ENCODE data around the gene SPON1.

The SPON1 gene

GRCh38 chr11:14094481-14095037 lies 132.0 kb downstream of the SPON1 start:
- TF ChIP-seq FOXP2 (optimal IDR thresholded peaks at IDR 0.05; ENCODE audit: borderline replicate concordance, extremely low read depth, extremely low read length, insufficient read depth) (peak; percentile 85), TAF1 (IDR thresholded peaks at IDR 0.05; ENCODE audit: borderline replicate concordance, insufficient read depth, low read length) (peak; percentile 51; the same call in 1 of the 2 replicates), POLR2AphosphoS5 (IDR thresholded peaks at IDR 0.05; ENCODE audit: low read depth, low read length) (peak; percentile 51; the same call in 1 of the 2 replicates), SIN3A (IDR thresholded peaks at IDR 0.05; ENCODE audit: borderline replicate concordance, insufficient read depth, low read length) (0 out of 2 replicates have a peak, but pooled peaks have one; percentile 23), REST (IDR thresholded peaks at IDR 0.05; ENCODE audit: insufficient read depth in 1 of 2, low read depth in 2 of 2, low read length in 2 of 2) (peak; percentile 57 to 82; a peak in 3 of 4 replicates)

- TF ChIP-seq REST (IDR thresholded peaks at IDR 0.05; ENCODE audit: insufficient read depth in 1 of 2, low read depth in 2 of 2, low read length in 2 of 2) = no peak
- TF ChIP-seq SIN3A (IDR thresholded peaks at IDR 0.05; ENCODE audit: borderline replicate concordance, insufficient read depth, low read length) = no peak
- no peak for TF ChIP-seq TAF1 (IDR thresholded peaks at IDR 0.05; ENCODE audit: borderline replicate concordance, insufficient read depth, low read length)
- TF ChIP-seq POLR2AphosphoS5 (IDR thresholded peaks at IDR 0.05; ENCODE audit: low read depth, low read length) = no peak
- TF ChIP-seq FOXP2 (optimal IDR thresholded peaks at IDR 0.05; ENCODE audit: borderline replicate concordance, extremely low read depth, extremely low read length, insufficient read depth) = no peak
These were observed 133.4 kb downstream of the SPON1 start for GRCh38 chr11:14095882-14096281.

- no peak for TF ChIP-seq FOXP2 (optimal IDR thresholded peaks at IDR 0.05; ENCODE audit: borderline replicate concordance, extremely low read depth, extremely low read length, insufficient read depth)
- no peak for TF ChIP-seq TAF1 (IDR thresholded peaks at IDR 0.05; ENCODE audit: borderline replicate concordance, insufficient read depth, low read length)
- no peak for TF ChIP-seq POLR2AphosphoS5 (IDR thresholded peaks at IDR 0.05; ENCODE audit: low read depth, low read length)
- no peak for TF ChIP-seq SIN3A (IDR thresholded peaks at IDR 0.05; ENCODE audit: borderline replicate concordance, insufficient read depth, low read length)
These were observed 134.1 kb downstream of the SPON1 start for GRCh38 chr11:14096606-14097005.

GRCh38 chr11:14101388-14101787 lies 138.9 kb downstream of the SPON1 start:
- no peak for TF ChIP-seq POLR2AphosphoS5 (IDR thresholded peaks at IDR 0.05; ENCODE audit: low read depth, low read length)
- TF ChIP-seq TAF1 (IDR thresholded peaks at IDR 0.05; ENCODE audit: borderline replicate concordance, insufficient read depth, low read length) = no peak
- TF ChIP-seq SIN3A (IDR thresholded peaks at IDR 0.05; ENCODE audit: borderline replicate concordance, insufficient read depth, low read length) = no peak
- no peak for TF ChIP-seq REST (IDR thresholded peaks at IDR 0.05; ENCODE audit: insufficient read depth in 1 of 2, low read depth in 2 of 2, low read length in 2 of 2)
- no peak for TF ChIP-seq FOXP2 (optimal IDR thresholded peaks at IDR 0.05; ENCODE audit: borderline replicate concordance, extremely low read depth, extremely low read length, insufficient read depth)

GRCh38 chr11:14102766-14103165 lies 140.2 kb downstream of the SPON1 start:
- TF ChIP-seq TAF1 (IDR thresholded peaks at IDR 0.05; ENCODE audit: borderline replicate concordance, insufficient read depth, low read length) (no peak), REST (IDR thresholded peaks at IDR 0.05; ENCODE audit: insufficient read depth in 1 of 2, low read depth in 2 of 2, low read length in 2 of 2) (no peak), SIN3A (IDR thresholded peaks at IDR 0.05; ENCODE audit: borderline replicate concordance, insufficient read depth, low read length) (no peak), FOXP2 (optimal IDR thresholded peaks at IDR 0.05; ENCODE audit: borderline replicate concordance, extremely low read depth, extremely low read length, insufficient read depth) (no peak), POLR2AphosphoS5 (IDR thresholded peaks at IDR 0.05; ENCODE audit: low read depth, low read length) (no peak)

Data from PFSK-1 (cell line).